Thoracic aorta (tissue), 2 donors: ENCODE measurements around the gene SLCO3A1. TPM values are rescaled to one million over a fixed set of nuclear protein-coding genes. Genes with fewer than 3 reads are reported as not detected.
A peak's percentile ranks its signal among the peaks of the same experiment; 100 is the strongest.

Experiments
- ATAC-seq: fragments of 150-250 bp; one replicate; pipeline ENCODE4 v1.8.0; 2017; ENCODE audit warnings: low read depth; ENCODE audit not compliant: insufficient number of reproducible peaks, low FRiP score
- DNase-seq: peaks from one replicate; pipeline ENCODE4 v3.0.0-alpha.2; 2020; ENCODE audit warnings: low spot score
- H3K27ac ChIP-seq, 2 donors: fragments of 200-600 bp; sonication (generic); 1 replicate in 1 of 2; 2 replicates in 1 of 2; pipeline ENCODE4 v1.5.1; 2016; ENCODE audit warnings: mild to moderate bottlenecking in 2 of 2, moderate library complexity in 2 of 2
- H3K27me3 ChIP-seq: fragments of 200-600 bp; sonication (generic); replicated peaks from 2 replicates; pipeline ENCODE4 v1.6.0; 2016; ENCODE audit warnings: mild to moderate bottlenecking; ENCODE audit not compliant: insufficient read depth
- H3K36me3 ChIP-seq: fragments of 200-600 bp; sonication (generic); one replicate; pipeline ENCODE4 v1.5.1; 2016
- H3K4me1 ChIP-seq, 2 donors: fragments of 200-600 bp; sonication (generic); 1 replicate in 1 of 2; 2 replicates in 1 of 2; pipeline versions ENCODE4 v1.5.1 to v1.6.0; 2016; ENCODE audit warnings: low read depth in 2 of 2, mild to moderate bottlenecking in 1 of 2; ENCODE audit not compliant: control insufficient read depth in 1 of 2
- H3K4me3 ChIP-seq: fragments of 200-600 bp; sonication (generic); 2 replicates; pipeline ENCODE4 v1.5.1; 2016; ENCODE audit warnings: mild to moderate bottlenecking
- H3K9me3 ChIP-seq: fragments of 200-600 bp; sonication (generic); 2 replicates; pipeline ENCODE4 v1.5.1; 2016
- total RNA-seq, 2 donors: library from RNA; depleted of rRNA; stranded (reverse); fragments of >200 nt; gene quantifications; one replicate each; pipeline versions ENCODE4 v1.1.0 to v1.2.3, GENCODE V29; 2016
- TF ChIP-seq, protein P1 (sequence below): fragments of 200-600 bp; sonication (generic); IDR thresholded peaks from one replicate; pipeline ENCODE4 v1.5.1; 2019; ENCODE audit warnings: antibody characterized with exemption

SLCO3A1 gene
- total RNA-seq, 2 donors from 2014 or later: 16.5 to 39.1 TPM

DNA sequence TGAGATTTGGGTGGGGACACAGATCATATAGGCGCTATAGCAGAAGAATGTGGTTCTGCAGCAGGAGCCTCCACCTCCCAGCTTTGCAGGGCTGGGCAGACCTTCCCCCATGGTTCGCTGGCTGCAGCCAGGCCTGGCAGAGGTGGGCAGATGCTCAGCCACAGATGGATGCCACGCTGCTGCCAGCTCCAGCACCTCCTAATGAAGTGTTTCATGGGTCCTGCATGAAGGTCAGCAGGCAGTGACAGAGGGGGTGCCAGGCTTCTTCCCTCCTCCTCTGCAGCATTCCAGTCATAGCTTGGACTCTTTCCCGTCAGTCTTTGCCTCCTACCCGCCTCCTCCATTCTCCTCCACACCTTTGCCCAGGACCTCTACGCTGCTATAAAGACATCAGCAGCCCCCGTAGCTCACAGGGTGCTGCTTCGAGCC is 85.9 kb downstream of the SLCO3A1 start:
- Histone ChIP-seq H3K27me3 (no peaks in the 10 kb centered on the region), H3K36me3 (no peaks in the 10 kb centered on the region), H3K27ac (no peak overlapping the region), H3K4me3 (no peak overlapping the region), H3K4me1 (peaks cover 23 to 71% of the 10 kb centered on the region in 2 donors), H3K9me3 (no peaks in the 10 kb centered on the region)
- TF ChIP-seq, protein P1, sequence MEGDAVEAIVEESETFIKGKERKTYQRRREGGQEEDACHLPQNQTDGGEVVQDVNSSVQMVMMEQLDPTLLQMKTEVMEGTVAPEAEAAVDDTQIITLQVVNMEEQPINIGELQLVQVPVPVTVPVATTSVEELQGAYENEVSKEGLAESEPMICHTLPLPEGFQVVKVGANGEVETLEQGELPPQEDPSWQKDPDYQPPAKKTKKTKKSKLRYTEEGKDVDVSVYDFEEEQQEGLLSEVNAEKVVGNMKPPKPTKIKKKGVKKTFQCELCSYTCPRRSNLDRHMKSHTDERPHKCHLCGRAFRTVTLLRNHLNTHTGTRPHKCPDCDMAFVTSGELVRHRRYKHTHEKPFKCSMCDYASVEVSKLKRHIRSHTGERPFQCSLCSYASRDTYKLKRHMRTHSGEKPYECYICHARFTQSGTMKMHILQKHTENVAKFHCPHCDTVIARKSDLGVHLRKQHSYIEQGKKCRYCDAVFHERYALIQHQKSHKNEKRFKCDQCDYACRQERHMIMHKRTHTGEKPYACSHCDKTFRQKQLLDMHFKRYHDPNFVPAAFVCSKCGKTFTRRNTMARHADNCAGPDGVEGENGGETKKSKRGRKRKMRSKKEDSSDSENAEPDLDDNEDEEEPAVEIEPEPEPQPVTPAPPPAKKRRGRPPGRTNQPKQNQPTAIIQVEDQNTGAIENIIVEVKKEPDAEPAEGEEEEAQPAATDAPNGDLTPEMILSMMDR: no peak
- DNase-seq (no peak), ATAC-seq (no peak)

DNA sequence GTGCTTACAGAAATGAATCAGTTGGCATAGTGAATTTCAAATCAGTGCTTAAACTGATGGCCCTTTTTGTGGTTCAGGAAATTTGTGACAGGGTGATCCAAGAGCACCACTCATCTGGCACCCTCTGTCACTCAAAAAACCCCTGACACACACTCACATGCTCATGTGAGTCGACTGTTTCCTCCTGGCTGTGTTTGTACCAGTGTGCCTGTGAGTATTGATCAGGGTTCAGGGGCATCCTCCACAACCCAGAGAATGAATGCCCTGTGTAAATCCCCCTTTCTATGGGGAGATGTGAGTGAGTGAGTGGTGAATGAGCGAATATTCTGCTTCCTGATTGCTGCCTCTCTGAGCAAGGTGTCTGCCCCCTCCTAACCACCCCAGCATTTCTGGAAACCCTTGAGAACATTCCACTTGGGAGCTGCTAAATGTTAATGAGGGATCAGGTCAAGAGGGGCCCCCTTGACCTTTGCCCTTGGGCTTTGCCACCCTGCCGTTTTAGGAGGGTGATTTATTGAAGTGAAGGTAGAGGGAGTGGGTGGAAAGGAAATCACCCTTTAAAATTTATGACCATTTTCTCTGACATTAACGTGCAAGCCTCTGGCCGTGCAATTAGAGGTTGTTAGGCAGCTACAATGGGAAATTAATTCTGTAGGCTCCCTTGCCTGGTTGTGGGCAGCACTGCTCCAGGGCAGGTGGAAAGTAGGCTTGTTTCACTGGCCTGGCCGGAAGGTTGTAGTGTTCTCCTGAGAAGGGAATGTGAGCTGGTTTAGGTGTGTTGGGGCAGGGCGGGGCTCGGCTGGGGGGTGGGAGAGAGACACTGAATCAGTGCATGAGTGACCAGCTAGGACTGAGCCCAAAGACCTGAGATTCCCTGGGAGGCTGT is 87.2 kb downstream of the SLCO3A1 start:
- no peak for DNase-seq
- TF ChIP-seq, protein P1: no peak
- H3K27me3 ChIP-seq: no peaks in the 10 kb centered on the region
- no peak overlapping the region for H3K27ac ChIP-seq
- H3K4me3 ChIP-seq: no peak overlapping the region
- peaks cover 23 to 74% of the 10 kb centered on the region in 2 donors for H3K4me1 ChIP-seq
- ATAC-seq: no peak
- H3K9me3 ChIP-seq: no peaks in the 10 kb centered on the region
- no peaks in the 10 kb centered on the region for H3K36me3 ChIP-seq

DNA sequence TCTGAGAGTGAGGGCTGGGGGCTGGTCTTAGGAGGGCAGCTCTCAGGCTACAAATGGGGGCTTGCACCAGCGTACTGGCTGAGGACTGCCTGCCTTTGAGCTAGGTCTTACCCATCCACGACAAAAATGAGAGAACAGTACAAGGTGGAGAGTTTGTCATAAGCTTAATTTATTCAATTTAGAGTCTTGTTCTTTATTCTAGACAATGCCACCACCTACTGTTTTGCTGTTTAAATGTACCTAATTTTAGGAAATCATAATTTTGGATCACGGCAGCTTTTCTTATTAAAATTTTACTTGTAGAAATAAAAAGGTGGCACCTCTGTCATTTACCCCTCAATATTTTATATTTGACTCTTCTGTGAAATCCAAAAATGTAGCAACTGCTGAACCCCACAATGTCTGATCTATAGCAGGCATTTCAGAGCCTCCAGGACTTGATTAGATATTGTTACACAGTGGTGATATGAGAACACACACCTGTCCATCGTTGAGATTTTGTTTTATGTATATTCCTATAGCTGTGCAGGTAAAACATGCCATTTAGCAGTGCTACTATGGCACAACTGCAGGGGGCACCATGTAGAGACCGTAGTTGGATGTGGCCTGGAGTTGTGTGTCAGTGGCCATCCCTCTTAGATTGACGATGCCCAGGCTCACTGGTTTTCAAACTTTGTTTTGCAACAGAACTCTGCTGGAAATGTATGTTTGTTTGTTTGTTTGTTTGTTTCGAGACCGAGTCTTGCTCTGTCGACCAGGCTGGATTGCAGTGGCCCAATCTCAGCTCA is 88.6 kb downstream of the SLCO3A1 start:
- TF ChIP-seq, protein P1: no peak
- no peaks in the 10 kb centered on the region for H3K36me3 ChIP-seq
- no peak overlapping the region for H3K4me3 ChIP-seq
- H3K9me3 ChIP-seq: no peaks in the 10 kb centered on the region
- H3K27ac ChIP-seq: no peak overlapping the region
- DNase-seq: no peak
- peaks cover 27 to 63% of the 10 kb centered on the region in 2 donors for H3K4me1 ChIP-seq
- no peak for ATAC-seq
- no peaks in the 10 kb centered on the region for H3K27me3 ChIP-seq

- peaks cover 33 to 66% of the 10 kb centered on the region in 2 donors for H3K4me1 ChIP-seq
- no peaks in the 10 kb centered on the region for H3K9me3 ChIP-seq
- peak; percentile 66 for DNase-seq
- no peaks in the 10 kb centered on the region for H3K27me3 ChIP-seq
- peak; percentile 74 for ATAC-seq
- peak overlapping the region; percentile 30 for H3K4me3 ChIP-seq
- H3K36me3 ChIP-seq: no peaks in the 10 kb centered on the region
- TF ChIP-seq, protein P1: no peak
- no peak overlapping the region for H3K27ac ChIP-seq
Measured at GRCh38 chr15:91942720-91943394, 89.3 kb downstream of the SLCO3A1 start.
